HCT116 (cell line): ENCODE measurements around the gene ALCAM.

ENCODE experiments used
- CEBPB ChIP-seq: IDR thresholded peaks from 2 replicates; pipeline ENCODE4 v1.6.1; 2012; ENCODE audit warnings: low read depth
- CTCF ChIP-seq, 3 experiments: fragments of 200-600 bp in 1 of 3; sonication (generic) in 1 of 3; IDR thresholded peaks in 2 of 3; conservative IDR thresholded peaks in 1 of 3; 2 replicates each; pipeline ENCODE4 v1.5.1; 2012 to 2017; ENCODE audit warnings: low read depth in 2 of 3, low read length in 2 of 3, antibody characterized with exemption in 1 of 3, borderline replicate concordance in 1 of 3, control low read depth in 1 of 3, mild to moderate bottlenecking in 1 of 3, mixed read lengths in 1 of 3, mixed run types in 1 of 3, moderate library complexity in 1 of 3; ENCODE audit not compliant: insufficient read depth in 1 of 3
- EZH2 ChIP-seq: fragments of 200-600 bp; sonication (generic); IDR thresholded peaks from 2 replicates; pipeline ENCODE4 v1.6.1; 2017; ENCODE audit warnings: antibody characterized with exemption, mixed run types
- POLR2A ChIP-seq: IDR thresholded peaks from 2 replicates; pipeline ENCODE4 v1.7.0; 2011; ENCODE audit warnings: borderline replicate concordance; ENCODE audit not compliant: insufficient read depth, insufficient read length; ENCODE audit errors: extremely low read depth
- SRF ChIP-seq: IDR thresholded peaks from 2 replicates; pipeline ENCODE4 v1.6.1; 2012; ENCODE audit warnings: low read depth

- no peak for TF ChIP-seq CTCF (IDR thresholded peaks at IDR 0.05 in 2 of 3, conservative IDR thresholded peaks at IDR 0.05 in 1 of 3; ENCODE audit: borderline replicate concordance in 1 of 3, insufficient read depth in 1 of 3, low read depth in 2 of 3, low read length in 2 of 3)
- no peak for TF ChIP-seq POLR2A
- no peak for TF ChIP-seq CEBPB
- no peak for TF ChIP-seq SRF
- TF ChIP-seq EZH2, result no peak
These were observed 18.5 kb downstream of the ALCAM start for GRCh38 chr3:105385179-105385578.
